GM19025 (cell line): Measurements from ENCODE around the gene SLC17A5.
A peak's percentile ranks its signal among the peaks of the same experiment; 100 is the strongest.
"Not testable (repeated sequence)": the region's sequence is repeated elsewhere in the genome, so short reads cannot be mapped to it uniquely, and the experiment has no call there.

Experiments
- ATAC-seq: cut with Tn5 transposase; IDR thresholded peaks from one replicate; pipeline ENCODE4 v1.9.1; 2021; ENCODE audit warnings: mild to moderate bottlenecking, low read depth, moderate library complexity; ENCODE audit not compliant: unreplicated experiment

Gene SLC17A5

GRCh38 chr6:73571218-73572181 is 82.3 kb downstream of the SLC17A5 start:
- ATAC-seq = not testable (repeated sequence)

DNA sequence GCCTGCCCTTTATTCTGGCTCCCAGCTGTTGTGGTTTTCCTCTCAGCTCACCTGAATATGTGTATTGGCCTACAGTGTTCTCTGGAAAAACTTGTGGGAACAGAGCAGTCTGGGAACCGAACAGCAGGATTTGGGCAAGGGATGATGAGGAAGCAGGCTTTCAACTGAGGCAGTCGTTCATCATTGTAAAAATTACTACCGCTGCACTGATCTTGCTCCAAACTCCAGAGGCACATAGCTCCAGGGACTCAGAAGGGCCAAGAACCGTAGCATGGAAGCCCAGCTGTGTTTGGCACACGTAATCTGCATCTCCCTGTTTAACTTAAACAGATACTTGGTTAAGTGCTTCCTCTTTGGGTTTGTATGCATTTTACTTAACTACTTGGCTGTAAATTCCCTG is 84.7 kb downstream of the SLC17A5 start:
- no peak for ATAC-seq

GRCh38 chr6:73566954-73567591 is 86.7 kb downstream of the SLC17A5 start:
- no peak for ATAC-seq

DNA sequence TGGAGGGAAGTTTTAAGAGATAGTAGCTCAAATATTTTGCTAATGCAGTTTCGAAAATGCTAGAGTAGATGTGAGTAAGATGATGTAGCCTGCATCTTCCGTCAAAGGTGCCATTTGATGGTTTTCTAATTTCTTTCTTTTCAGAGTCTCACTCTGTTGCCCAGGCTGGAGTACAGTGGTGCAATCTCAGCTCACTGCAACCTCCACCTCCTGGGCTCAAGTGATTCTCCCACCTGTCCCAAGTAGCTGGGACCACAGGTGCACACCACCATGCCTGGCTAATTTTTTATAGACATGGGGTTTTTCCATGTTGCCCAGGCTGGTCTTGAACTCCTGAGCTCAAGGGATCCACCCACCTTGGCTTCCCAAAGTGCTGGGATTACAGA is 87.3 kb downstream of the SLC17A5 start:
- ATAC-seq = not testable (repeated sequence)

DNA sequence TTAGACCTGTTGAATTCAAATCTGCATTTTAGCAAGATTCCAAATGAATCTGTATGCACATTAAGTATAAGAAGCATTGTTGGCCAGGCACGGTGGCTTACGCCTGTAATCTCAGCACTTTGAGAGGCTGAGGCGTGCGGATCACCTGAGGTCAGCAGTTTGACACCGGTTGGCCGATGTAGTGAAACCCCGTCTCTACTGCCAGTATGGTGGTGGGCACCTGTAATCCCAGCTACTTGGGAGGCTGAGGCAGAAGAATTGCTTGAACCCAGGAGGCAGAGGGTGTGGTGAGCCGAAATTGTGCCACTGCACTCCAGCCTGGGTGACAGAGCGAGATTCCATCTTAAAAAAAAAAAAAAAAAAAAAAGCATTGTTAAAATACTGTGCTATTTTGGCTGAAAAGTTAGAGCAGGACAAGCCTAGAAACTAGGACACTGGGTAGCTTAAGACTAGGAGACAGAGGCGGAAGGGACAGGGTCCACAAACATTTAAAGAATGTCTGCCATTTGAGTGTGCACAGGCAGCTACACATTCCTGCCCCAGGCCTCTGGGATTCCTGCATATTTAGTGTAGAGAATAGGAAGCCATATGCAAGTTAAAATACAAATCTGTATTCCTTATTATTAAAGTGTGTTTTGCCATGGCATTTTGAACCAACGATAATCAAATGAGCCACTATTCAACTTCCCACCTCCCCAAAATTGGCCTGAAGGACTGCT is 87.9 kb downstream of the SLC17A5 start:
- ATAC-seq = no peak

DNA sequence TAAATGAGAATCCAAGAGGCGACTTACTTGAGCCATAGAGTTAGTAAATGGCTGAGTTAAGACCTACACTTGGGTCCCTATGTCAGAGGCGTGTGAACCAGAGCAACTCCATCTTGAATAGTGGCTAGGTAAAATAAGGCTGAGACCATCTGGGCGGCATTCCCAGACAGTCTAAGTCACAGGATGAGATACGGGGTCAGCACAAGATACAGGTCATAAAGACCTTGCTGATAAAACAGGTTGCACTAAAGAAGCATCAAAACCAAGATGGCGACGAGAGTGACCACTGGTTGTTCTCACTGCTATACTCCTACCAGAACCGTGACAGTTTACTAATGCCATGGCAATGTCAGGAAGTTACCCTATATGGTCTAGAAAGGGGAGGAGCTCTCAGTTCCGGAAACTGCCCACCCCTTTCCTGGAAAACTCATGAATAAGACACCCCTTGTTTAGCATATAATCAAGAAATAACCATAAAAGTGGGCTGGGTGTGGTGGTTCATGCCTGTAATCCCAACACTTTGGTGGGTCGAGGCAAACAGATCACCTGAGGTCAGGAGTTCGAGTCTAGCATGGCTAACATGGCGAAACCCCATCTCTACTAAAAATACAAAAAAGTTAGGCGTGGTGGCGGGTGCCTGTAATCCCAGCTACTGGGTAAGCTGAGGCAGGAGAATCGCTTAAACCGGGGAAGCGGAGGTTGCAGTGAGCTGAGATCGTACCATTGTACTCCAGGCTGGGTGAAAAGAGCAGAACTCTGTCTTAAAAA is 89.0 kb downstream of the SLC17A5 start:
- ATAC-seq = no peak

DNA sequence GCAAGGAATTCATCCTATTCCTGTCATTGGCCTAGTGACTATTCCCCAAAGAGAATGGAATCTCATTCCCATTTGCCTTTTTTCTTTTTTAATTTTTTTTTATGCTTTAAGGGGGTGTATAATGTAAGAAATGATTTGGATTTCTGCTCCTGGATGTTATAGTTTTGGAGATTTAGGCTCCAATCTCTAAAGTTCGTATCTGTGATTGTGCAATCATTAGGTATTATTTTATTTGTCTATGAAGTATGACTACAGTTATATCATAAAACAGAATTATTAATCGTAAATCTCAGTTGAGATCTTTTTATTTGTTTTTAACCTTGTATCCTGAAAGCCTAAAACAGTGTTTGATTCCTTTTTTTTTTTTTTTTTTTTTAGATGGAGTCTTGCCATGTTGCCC is 91.2 kb downstream of the SLC17A5 start:
- no peak for ATAC-seq

DNA sequence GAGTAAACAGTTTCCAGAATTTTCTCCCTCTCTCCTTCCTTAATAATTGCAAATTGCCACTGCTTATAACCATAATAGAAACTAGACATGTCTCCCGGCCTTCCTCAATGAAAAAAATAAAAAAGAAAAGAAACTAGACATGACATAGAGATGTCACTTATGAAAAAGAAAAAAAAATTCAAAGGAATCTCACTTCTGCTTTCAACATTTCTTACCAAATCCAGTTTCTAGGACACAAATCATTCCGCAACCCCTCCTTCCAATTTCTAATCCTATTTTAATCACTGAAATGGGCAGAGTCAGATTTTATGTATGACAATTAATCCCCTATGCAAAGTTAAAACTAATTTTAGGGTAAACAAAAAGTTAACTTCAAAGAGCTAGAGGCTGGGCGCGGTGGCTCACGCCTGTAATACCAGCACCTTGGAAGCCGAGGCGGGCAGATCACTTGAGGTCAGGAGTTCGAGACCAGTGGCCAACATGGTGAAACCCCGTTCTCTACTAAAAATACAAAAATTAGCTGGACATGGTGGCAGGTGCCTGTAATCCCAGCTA is 92.9 kb downstream of the SLC17A5 start:
- ATAC-seq = peak; percentile 45

DNA sequence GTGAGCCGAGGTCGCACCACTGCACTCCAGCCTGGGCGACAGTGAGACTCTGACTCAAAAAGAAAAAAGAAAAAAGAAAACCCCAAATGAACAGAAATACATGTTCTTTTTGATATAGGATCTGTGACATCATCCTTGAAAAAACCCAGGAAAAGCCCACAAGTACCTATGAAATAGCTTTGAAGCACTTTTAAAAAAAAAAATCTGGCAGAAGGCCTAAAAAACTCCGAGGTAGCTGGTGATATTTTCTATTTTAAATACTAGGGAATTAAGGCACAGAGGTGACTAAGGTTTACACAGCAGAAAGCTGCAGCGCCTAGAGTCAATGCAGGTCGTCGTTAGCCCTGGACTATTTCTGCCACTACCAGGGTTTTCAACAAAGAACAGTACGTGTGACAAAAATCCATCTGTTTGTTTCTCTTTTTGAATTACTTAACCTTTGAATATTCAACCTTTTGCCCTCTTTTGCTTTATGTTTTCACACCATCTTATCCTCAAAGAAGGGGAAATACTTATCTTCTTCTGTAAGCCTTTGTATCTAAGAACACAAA is 93.5 kb downstream of the SLC17A5 start:
- peak; percentile 33 for ATAC-seq

DNA sequence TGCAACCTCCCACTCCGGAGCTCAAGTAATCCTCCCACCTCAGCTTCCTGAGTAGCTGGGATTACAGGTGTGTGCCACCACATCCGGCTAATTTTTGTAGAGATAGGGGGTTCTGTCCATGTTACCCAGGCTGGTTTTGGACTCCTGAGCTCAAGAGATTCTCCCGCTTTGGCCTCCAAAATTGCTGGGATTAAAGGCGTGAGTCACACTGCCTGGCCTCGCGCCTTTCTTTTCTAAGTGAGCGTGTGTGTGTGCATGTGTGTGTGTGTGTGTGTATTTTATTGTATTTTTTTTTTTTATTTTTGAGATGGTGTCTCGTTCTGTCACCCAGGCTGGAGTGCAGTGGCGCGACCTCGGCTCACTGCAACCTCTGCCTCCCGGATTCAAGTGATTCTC is 94.4 kb downstream of the SLC17A5 start:
- ATAC-seq = not testable (repeated sequence)

DNA sequence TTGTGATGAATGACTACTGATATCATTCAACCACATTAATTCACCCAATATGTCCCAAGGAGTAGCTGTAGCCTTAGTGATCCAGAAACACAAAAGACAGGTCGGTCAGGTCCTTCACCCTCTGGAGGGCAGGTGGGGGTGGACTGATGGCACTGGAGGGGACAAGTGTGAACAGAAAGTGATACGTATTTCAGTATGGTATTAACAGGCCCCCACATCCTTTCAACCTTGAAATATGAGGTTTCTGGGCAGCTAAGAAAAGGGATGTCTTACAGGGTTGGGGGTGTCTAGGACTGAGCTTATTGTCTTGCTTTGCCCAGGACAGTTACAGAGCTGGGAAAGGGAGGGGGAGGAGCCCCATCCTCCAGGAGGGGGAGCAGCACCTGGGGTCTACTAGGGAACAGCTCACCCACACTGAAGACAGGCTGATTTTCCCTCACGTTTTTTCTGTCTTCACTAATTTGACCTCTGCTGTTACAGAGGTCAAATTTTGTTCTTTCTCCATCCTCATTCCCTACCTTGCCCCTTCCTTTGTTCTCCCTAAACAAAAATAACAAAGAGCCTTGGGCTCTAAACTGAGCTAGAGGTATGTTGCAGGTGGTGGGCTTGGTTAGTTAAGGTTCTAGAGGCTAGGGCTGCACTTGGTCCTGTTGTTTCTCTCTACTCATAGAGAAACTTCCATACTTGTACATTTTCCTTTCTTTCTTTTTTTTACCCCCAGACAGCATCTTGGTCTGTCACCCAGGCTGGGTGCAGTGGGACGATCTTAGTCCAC is 95.0 kb downstream of the SLC17A5 start:
- ATAC-seq = peak; percentile 46

GRCh38 chr6:73556836-73557235 is 97.0 kb downstream of the SLC17A5 start:
- ATAC-seq = no peak

DNA sequence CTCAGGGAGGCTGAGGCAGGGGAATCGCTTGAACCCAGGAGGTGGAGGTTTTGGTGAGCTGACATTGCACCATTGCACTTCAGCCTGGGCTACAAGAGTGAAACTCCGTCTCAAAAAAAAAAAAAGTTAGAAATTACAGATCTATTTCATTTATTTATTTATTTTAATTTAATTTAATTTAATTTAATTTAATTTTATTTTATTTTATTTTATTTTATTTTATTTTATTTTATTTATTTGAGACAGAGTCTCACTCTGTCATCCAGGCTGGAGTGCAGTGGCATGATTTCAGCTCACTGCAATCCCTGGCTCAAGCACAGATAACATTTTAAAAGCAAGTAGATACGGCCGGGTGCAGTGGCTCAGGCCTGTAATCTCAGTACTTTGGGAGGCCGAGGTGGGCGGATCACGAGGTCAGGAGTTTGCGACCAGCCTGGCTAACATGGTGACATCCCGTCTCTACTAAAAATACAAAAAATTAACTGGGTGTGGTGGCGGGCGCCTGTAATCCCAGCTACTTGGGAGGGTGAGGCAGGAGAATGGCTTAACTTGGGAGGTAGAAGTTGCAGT is 98.3 kb downstream of the SLC17A5 start:
- not testable (repeated sequence) for ATAC-seq

GRCh38 chr6:73551115-73551514 is 102.7 kb downstream of the SLC17A5 start:
- not testable (repeated sequence) for ATAC-seq

DNA sequence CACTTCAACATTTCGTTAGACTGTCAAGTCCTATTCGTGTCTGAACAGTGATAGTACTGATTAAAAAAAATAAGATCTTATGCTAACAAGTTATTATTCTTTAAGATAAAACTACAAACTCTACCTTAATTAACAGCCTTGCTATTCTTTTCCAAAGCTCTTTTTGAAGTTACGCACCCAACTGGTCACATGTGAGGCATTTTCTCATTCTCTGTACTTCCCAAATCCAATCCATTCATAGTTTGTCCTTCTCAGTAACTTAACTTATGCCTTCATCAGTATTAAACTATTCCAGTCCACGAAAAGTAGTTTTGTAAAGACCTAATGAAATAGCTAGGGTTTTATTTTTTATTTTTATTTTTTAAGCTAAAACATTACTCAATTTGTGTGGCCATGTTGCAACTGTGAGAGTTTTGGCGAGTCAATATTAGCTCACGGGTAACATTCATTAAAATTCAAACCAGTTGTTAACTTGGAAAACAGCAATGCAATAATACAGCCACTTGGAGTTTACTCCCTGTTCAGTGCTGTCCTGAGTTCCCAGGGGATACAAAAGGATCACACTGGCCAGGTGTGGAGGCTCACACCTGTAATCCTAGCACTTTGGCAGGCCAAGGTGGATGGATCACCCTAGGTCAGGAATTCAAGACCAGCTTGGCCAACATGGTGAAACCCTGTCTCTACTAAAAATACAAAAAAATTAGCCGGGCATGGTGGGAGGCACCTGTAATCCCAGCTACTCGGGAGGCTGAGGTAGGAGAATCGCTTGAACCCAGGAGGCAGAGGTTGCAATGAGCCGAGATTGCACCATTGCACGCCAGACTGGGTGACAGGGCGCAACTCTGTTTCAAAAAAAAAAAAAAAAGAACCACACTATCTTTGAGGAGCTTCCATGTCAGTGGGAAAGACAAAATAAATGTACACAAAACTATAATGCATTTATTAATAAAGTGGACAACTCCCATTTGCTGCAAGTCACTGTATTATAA is 105.0 kb downstream of the SLC17A5 start:
- no peak for ATAC-seq

- ATAC-seq = no peak
Measured at GRCh38 chr6:73547036-73547435, 106.8 kb downstream of the SLC17A5 start.
